Parathyroid adenoma (tissue), 2 donors: ENCODE measurements around the gene ETV6.

Experiments
- H2AFZ ChIP-seq: fragments of 300-600 bp; sonication (generic); one replicate; pipeline ENCODE4 v1.7.0; 2017; ENCODE audit warnings: antibody characterized with exemption, mild to moderate bottlenecking
- H3K27ac ChIP-seq: fragments of 300-600 bp; sonication (generic); one replicate; pipeline ENCODE4 v1.7.0; 2017
- H3K27me3 ChIP-seq: fragments of 300-600 bp; sonication (generic); one replicate; pipeline ENCODE4 v1.7.0; 2017; ENCODE audit warnings: low read length; ENCODE audit not compliant: control insufficient read depth, insufficient read depth
- H3K36me3 ChIP-seq: fragments of 300-600 bp; sonication (generic); one replicate; pipeline ENCODE4 v1.7.0; 2017; ENCODE audit warnings: low read length; ENCODE audit not compliant: control insufficient read depth, insufficient read depth
- H3K4me1 ChIP-seq: fragments of 300-600 bp; sonication (generic); one replicate; pipeline ENCODE4 v1.7.0; 2017; ENCODE audit warnings: control low read depth
- H3K4me2 ChIP-seq: fragments of 300-600 bp; sonication (generic); one replicate; pipeline ENCODE4 v1.7.0; 2017; ENCODE audit warnings: low read length
- H3K4me3 ChIP-seq: fragments of 300-600 bp; sonication (generic); one replicate; pipeline ENCODE4 v1.7.0; 2017; ENCODE audit warnings: low read depth, low read length
- H3K79me2 ChIP-seq: fragments of 300-600 bp; sonication (generic); one replicate; pipeline ENCODE4 v1.7.0; 2017; ENCODE audit warnings: control low read depth
- H3K9ac ChIP-seq: fragments of 300-600 bp; sonication (generic); one replicate; pipeline ENCODE4 v1.7.0; 2017; ENCODE audit warnings: mild to moderate bottlenecking
- H3K9me3 ChIP-seq: fragments of 300-600 bp; sonication (generic); one replicate; pipeline ENCODE4 v1.7.0; 2017; ENCODE audit warnings: low read length; ENCODE audit not compliant: control insufficient read depth
- CTCF ChIP-seq: fragments of 300-600 bp; sonication (generic); IDR thresholded peaks from one replicate; pipeline ENCODE4 v1.7.0; 2017; ENCODE audit warnings: antibody characterized with exemption, mild to moderate bottlenecking
- donor health status: primary hyperparathyroidism.

Gene ETV6

GRCh38 chr12:11807458-11807857, 158.0 kb downstream of the ETV6 start:
- Histone ChIP-seq H3K27me3 (no peaks in the 10 kb centered on the region), H3K4me1 (peaks cover 12% of the 10 kb centered on the region), H3K4me3 (no peak overlapping the region), H3K9me3 (no peaks in the 10 kb centered on the region), H3K79me2 (peaks cover 33% of the 10 kb centered on the region), H2AFZ (no peak overlapping the region), H3K27ac (no peak overlapping the region), H3K36me3 (no peaks in the 10 kb centered on the region), H3K9ac (no peak overlapping the region), H3K4me2 (no peak overlapping the region)
- no peak for TF ChIP-seq CTCF

GRCh38 chr12:11808931-11809330, 159.5 kb downstream of the ETV6 start:
- Histone ChIP-seq H2AFZ (no peak overlapping the region), H3K9me3 (no peaks in the 10 kb centered on the region), H3K9ac (no peak overlapping the region), H3K79me2 (peaks cover 32% of the 10 kb centered on the region), H3K36me3 (no peaks in the 10 kb centered on the region), H3K4me2 (no peak overlapping the region), H3K27me3 (no peaks in the 10 kb centered on the region), H3K4me1 (peaks cover 20% of the 10 kb centered on the region), H3K4me3 (no peak overlapping the region), H3K27ac (no peak overlapping the region)
- no peak for TF ChIP-seq CTCF

- Histone ChIP-seq H3K9me3 (no peaks in the 10 kb centered on the region), H2AFZ (no peak overlapping the region), H3K36me3 (no peaks in the 10 kb centered on the region), H3K4me1 (peaks cover 21% of the 10 kb centered on the region), H3K9ac (no peak overlapping the region), H3K27me3 (no peaks in the 10 kb centered on the region), H3K4me3 (no peak overlapping the region), H3K4me2 (no peak overlapping the region), H3K79me2 (peaks cover 21% of the 10 kb centered on the region), H3K27ac (peak overlapping the region; percentile 31)
- TF ChIP-seq CTCF: no peak
These were observed 160.7 kb downstream of the ETV6 start for GRCh38 chr12:11810206-11810545.

GRCh38 chr12:11811008-11811407, 161.5 kb downstream of the ETV6 start:
- TF ChIP-seq CTCF: no peak
- H3K4me1 ChIP-seq: peaks cover 21% of the 10 kb centered on the region
- peak overlapping the region; percentile 31 for H3K27ac ChIP-seq
- H3K79me2 ChIP-seq: peaks cover 18% of the 10 kb centered on the region
- H2AFZ ChIP-seq: no peak overlapping the region
- no peak overlapping the region for H3K4me2 ChIP-seq
- H3K36me3 ChIP-seq: no peaks in the 10 kb centered on the region
- H3K9me3 ChIP-seq: no peaks in the 10 kb centered on the region
- no peaks in the 10 kb centered on the region for H3K27me3 ChIP-seq
- no peak overlapping the region for H3K9ac ChIP-seq
- no peak overlapping the region for H3K4me3 ChIP-seq

GRCh38 chr12:11812241-11812585, 162.7 kb downstream of the ETV6 start:
- Histone ChIP-seq H3K4me1 (peaks cover 21% of the 10 kb centered on the region), H3K9ac (no peak overlapping the region), H3K79me2 (peaks cover 16% of the 10 kb centered on the region), H3K4me2 (no peak overlapping the region), H3K4me3 (no peak overlapping the region), H3K36me3 (no peaks in the 10 kb centered on the region), H3K27me3 (no peaks in the 10 kb centered on the region), H2AFZ (no peak overlapping the region), H3K9me3 (no peaks in the 10 kb centered on the region), H3K27ac (peak overlapping the region; percentile 30)
- no peak for TF ChIP-seq CTCF
